A204.1 (cell line): ENCODE data around the gene SEMA5A.

Experiments used
- FAIRE-seq: peaks from 2 replicates; lab custom pipeline; 2012; peaks lifted over from hg19 to GRCh38; lab: Jason Lieb, UNC

SEMA5A gene

DNA sequence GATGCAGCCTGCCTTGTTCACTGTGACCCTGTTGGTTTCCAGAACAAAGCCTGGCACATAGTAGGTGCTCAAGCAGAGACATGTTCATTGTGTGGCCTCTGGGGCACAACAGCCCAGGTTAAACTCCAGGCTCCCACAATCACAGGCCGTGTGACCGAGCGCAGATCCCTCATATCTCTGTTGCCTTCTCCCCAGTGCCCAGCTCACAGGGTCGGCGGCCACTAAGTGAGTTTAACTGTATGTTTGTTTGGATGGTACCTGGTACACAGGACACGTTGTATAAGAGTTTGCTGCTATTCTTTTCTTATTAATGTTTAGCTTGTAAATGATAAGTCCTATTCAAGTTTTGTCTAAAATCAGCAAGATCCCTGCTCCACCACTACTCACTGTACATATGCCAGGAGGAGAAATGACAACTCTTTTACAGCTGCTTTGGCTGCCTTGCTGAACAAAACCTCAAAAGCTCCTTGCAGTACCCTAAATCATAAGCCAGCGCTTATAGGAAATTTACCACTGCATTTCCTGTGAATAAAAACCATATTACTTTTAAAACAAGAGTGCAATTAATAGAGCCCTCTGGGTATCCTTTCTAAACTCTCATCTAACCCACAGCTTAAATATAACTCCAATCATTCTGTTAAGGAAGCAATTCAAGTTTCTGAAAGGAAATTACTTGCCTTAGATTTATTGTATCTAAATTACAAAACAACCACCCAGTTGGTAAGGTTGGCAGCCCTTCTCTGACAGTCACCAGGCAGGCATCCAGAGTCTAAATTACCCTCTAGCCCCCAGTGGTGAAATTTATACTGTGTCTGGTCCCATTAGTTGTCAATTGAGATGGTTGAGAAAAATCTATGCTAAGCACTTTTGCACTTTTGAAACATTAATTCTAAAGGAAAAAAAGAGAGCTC lies 379.4 kb downstream of the SEMA5A start:
- FAIRE-seq = no peak

DNA sequence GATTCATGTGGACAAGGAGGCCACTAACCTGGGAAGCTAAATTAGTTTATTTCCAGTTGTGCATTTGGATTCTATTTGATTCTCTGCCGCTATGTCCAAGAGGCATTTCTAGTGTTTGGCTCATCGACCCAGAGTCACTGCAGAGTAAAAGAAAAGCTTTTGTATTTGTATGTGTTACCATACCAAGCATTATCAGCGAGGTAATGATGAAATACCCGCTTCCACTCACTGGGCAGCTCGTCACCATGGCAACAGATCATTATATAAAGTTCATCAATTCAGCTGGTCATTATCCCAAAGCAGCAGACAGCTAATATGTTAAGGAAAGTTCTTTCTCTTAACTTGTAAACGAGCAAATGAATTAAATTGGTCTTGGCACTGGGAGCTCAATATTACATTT lies 380.3 kb downstream of the SEMA5A start:
- FAIRE-seq = no peak

DNA sequence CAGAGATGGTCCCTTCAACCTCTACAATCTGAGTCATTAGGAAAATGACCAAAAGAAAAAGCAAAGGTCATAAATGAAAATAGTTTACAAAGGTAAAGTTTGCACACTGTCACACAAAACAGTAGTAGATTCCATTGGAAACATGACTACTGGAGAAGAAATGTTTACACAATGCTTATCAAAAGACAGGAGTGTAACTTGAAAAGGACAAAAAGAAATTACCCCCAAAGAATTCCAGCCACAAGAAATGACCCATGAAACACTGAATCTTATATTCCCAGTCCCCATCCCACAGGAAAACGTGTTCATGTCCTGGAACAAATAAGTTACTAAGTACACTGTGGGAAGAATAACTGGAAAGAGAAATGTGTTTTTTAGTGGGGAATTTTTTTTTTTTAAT lies 385.1 kb downstream of the SEMA5A start:
- FAIRE-seq = no peak

DNA sequence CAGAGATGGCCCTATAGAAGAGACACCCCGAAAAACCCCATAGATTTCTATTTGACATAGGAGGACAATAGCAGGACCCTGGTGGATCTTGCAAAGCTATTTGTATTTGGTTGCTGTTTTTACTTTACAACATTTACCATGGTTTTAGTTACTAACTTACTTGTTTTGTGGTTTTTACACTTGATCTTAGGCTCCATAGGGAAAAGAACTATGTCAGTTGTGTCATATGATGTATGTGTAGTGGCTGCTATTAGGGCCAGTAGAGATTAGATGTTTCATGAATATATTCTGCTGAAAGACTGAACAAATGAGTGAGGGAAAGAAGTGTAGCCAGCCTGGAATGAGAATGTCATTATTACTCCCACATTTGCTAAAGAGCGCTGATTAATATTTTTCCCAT lies 388.1 kb downstream of the SEMA5A start:
- no peak for FAIRE-seq

DNA sequence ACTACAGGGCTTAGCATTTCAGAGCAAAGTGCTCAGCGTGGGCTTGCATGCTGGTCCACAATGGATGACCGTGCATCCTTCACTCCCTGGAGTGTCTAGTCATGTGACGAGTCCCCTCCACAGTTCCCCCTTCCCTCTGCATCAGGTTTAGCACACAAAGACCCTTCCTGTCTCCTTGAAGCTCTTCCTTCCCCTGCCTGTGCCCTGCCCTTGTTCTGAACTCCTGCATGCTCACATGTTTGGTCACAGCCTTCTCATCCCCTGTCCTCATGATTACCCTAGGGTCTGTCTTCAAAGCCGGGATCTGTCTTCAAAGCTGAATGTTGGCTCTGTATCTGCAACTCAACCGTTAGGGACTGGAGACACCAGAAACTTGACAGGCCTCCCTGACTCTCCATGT lies 388.9 kb downstream of the SEMA5A start:
- FAIRE-seq = no peak

DNA sequence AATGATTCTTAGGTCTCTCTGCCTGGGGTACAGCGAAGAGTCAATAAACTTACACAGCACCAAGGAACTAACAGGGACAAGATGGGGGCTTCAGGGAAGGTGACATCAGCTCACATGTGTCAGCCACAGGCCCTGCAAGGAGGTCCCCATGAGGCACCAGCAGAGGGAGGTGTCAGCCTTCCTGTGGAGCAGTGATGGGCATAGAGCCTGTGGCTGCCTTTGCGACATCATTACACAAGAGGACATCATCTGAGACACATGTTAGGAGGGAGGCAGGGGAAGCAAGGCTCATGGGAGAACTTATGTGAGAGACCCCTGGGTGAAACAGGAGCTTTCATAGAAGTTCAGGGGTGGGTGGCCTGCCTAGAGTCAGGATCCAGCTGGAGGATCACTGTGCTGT lies 389.6 kb downstream of the SEMA5A start:
- FAIRE-seq = no peak

GRCh38 chr5:9151684-9152427 lies 394.0 kb downstream of the SEMA5A start:
- no peak for FAIRE-seq

DNA sequence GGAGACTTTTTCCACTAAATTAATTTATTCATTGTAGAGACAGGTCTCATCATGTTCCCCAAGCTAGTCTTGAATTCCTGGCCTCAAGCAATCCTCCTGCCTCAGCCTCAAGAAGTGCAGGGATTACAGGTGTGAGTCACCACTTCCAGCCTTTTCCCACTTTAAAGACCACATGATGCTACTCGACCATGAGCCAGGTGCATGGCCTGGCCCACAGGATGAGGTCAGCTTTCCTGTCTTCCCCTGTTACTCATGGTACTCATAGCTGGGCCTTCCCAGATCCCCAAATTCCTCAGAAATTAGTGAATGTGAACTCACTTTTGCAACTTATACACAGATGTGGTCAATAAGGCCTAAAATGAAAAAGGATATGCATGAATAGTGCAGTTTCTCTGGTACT lies 395.9 kb downstream of the SEMA5A start:
- no peak for FAIRE-seq

GRCh38 chr5:9148242-9148641 lies 397.6 kb downstream of the SEMA5A start:
- FAIRE-seq = no peak

DNA sequence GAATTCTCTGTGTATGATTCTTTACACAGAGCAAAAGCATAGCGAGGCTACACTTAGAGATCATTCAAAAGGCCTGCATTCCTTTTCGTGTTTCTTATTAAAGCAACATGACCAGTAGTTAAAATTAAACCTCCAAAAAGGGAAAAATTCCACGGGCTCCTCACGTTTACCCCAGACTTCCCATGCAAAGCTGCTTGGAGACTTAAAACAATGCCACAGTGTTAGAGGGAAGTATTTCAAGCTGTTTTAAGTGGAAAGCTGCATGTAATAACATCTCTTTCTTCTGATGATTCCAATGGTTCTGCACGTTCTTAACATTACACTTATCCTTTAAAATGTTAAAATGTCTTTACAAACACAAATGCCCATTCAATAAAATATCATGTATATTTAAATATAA lies 405.2 kb downstream of the SEMA5A start:
- FAIRE-seq = no peak

DNA sequence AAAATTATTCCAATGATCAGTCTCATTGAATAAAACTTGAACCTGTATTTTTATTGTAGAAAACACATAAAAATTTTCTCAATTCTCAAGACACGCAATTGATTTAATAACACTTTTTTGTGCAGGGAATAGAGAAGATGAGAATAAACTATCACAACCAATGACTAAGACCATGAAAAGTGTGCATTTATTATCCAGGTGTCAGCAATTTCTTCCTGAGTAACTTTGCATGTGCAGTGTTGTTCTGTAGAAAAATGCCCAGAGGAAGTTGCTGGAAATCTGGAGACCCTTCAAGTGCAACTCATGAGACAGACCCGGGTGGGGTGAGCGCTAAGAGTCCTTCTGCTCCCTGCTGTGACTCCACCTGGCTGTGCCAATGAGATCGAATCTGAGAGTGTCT lies 405.7 kb downstream of the SEMA5A start:
- FAIRE-seq = no peak

DNA sequence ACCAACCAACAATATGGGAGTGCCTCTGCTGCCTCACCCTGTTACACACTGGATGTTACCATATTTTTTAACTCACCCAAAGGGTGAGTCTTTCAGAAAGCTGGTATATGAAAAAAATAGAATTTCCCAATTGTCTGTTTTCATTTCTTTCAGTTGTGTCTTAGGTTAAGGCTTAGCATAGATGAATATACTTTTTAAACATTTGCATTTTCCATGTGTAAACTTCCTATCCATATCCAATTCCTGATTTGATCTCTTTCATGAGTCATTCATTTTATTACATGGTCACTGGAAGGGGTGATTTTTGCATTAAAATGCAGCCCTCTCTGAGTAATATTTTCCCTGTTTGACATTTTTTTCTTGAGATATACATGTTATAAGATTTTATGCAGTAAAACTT lies 406.5 kb downstream of the SEMA5A start:
- FAIRE-seq = no peak

DNA sequence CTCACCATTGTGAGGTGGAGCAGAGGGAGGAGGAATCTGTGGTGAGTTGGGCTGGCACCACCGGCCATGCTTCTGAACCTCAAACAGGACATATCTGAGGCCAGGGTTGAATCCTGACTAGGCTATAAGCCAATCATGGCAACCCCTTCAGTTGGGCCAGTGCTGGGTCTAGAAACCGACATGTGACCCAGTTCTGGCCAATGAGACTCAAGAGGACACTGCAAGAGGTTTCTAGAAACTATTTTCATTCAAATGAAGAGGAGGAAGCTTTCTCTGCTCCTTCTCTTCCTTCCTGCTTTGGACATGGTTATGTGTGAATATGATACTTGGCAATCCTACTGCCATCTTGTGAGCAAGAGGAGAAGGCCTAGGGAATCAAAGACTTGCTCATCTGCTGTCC lies 417.7 kb downstream of the SEMA5A start:
- no peak for FAIRE-seq

DNA sequence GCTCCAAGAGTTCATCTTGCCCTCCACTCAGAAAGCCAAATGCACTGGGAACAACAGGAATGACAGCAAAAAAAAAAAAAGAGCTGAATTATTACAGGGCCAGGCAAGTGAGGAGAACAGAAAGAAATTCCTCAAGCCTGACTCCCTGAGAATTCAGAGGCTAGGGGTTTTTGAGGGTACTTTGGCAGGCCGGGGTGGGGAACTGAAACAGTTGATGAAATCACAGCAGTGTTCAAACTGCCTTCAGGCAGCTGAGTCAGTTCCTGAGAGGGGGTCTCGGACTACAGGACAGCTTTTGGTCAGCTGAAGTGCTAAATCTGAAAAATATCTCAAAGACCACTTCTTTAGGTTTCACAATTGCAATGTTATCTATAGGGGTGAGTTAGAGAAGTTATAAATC lies 419.4 kb downstream of the SEMA5A start:
- no peak for FAIRE-seq

DNA sequence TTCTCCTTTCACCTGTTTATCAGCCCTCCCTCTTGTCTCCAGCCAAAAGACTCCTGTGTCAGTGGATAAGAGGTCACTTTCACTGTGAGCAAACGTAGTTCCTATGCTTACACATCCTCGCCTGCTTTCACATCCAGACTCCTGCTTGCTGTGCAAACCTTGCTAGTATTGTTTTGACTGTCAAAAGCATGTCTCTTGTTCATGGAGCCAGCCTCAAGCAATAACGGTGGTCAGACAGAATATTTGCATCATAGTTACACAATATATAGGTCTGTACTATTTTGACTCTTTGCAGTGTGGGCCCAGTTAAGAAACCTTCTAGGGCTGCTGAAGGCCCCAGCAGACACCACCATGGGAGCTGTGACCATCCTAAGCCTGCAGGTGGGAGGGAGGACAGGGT lies 420.0 kb downstream of the SEMA5A start:
- no peak for FAIRE-seq

DNA sequence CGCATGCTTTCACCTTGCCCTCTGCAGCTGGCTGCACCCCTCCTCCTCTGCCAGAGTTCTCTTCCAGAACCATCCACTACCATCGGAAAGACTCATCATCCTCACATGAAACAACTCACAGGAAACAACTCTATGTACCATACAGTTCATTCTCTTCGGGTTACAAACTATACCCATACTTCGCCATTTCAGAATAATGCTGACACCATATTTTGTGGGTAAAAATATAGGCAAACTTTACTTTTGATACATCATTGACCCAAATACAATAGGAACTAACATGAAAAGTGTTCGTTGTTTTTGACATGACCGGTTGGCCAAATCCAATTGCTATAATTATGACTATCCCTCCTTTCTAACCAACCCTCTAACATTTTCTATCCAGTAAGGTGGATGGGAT lies 421.0 kb downstream of the SEMA5A start:
- no peak for FAIRE-seq

DNA sequence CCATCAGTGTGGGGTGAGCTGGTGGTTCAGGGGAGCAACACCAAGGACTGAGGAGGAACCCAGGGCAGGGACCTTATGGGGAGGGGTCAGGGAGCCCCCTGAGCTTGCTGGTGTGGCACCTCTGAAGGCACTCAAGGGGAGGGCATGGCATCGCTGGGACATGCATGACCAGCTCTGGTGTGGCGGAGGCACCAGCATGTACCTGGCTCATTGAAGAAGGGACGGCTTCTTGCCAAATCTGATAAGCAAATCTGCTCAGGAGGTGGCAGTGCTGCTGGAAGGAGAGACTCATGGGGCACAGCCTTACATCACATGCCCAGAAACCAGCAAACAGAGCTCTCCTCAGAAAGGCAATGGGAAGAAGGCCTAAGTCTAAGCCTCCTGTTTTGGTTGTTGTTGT lies 421.8 kb downstream of the SEMA5A start:
- no peak for FAIRE-seq

- no peak for FAIRE-seq
Observed at GRCh38 chr5:9122528-9122927, 423.3 kb downstream of the SEMA5A start.

GRCh38 chr5:9121597-9121996 lies 424.3 kb downstream of the SEMA5A start:
- no peak for FAIRE-seq

DNA sequence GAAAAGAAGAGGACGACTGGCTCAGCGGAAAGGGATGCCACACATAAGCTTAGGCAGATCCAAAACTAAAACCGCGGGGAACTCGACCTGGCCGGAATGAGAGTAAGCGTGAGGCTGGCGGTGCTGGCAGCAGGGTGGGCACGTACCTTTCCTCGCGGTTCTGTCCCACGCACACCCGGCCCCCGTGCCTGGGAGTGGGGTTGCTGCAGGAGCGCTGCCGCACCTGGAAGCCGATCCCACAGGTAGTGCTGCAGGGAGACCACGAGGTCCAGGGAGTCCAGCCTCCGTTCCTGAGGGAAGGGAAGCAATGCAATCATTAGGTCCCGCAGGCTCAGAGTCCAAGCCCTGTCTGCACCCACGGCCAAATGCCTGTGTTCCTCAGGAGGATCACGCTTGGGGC lies 427.0 kb downstream of the SEMA5A start:
- no peak for FAIRE-seq

- no peak for FAIRE-seq
Observed at GRCh38 chr5:9115093-9115492, 430.8 kb downstream of the SEMA5A start.

- FAIRE-seq = no peak
Observed at GRCh38 chr5:9112520-9113291, 433.2 kb downstream of the SEMA5A start.

DNA sequence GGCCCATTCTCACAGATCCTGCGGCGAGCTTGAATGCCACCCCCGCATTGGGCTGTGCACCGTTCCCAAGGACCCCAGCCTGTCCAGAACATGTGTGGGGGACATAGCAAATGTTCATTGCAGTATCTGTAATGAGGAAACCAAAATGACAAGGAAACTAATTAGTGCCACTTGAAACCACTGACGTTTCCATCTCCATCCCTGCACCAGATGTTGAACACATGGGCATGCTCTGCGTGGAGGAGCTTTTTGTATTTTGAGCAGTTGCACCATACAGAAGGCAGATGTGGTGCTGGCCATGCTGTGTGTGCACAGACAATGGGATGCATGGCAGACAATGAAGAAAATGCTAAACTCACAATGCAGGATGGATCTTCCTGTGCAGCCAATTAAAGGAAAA lies 437.7 kb downstream of the SEMA5A start:
- no peak for FAIRE-seq
